ENCODE measurements around the gene B3GNT9.

- TF ChIP-seq, protein P1, sequence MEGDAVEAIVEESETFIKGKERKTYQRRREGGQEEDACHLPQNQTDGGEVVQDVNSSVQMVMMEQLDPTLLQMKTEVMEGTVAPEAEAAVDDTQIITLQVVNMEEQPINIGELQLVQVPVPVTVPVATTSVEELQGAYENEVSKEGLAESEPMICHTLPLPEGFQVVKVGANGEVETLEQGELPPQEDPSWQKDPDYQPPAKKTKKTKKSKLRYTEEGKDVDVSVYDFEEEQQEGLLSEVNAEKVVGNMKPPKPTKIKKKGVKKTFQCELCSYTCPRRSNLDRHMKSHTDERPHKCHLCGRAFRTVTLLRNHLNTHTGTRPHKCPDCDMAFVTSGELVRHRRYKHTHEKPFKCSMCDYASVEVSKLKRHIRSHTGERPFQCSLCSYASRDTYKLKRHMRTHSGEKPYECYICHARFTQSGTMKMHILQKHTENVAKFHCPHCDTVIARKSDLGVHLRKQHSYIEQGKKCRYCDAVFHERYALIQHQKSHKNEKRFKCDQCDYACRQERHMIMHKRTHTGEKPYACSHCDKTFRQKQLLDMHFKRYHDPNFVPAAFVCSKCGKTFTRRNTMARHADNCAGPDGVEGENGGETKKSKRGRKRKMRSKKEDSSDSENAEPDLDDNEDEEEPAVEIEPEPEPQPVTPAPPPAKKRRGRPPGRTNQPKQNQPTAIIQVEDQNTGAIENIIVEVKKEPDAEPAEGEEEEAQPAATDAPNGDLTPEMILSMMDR (conservative IDR thresholded peaks at IDR 0.05) = no peak
- no peak for TF ChIP-seq EZH2 (IDR thresholded peaks at IDR 0.05; ENCODE audit: low read depth)
These were observed 35.8 kb upstream of the B3GNT9 start for GRCh38 chr16:67186550-67186950.
